Measurements from ENCODE around the gene PRRX2.
"Not testable (repeated sequence)": the region's sequence is repeated elsewhere in the genome, so short reads cannot be mapped to it uniquely, and the experiment has no call there.

Gene PRRX2

GRCh38 chr9:129636343-129636742, 29.1 kb upstream of the PRRX2 start:
- not testable (repeated sequence) for DNase-seq (ENCODE audit: low spot score); FAIRE-seq

GRCh38 chr9:129637102-129637501, 28.3 kb upstream of the PRRX2 start:
- no peak for DNase-seq (ENCODE audit: low spot score)
- FAIRE-seq = no peak

GRCh38 chr9:129637673-129638439, 27.6 kb upstream of the PRRX2 start:
- FAIRE-seq (no peak), DNase-seq (ENCODE audit: low spot score) (no peak)

GRCh38 chr9:129639034-129639630, 26.3 kb upstream of the PRRX2 start:
- FAIRE-seq (no peak), DNase-seq (ENCODE audit: low spot score) (no peak)

- no peak for FAIRE-seq
- DNase-seq (ENCODE audit: low spot score) = no peak
These were observed 25.7 kb upstream of the PRRX2 start for GRCh38 chr9:129639756-129640085.

GRCh38 chr9:129640086-129640870, 25.2 kb upstream of the PRRX2 start:
- FAIRE-seq (no peak), DNase-seq (ENCODE audit: low spot score) (no peak)

GRCh38 chr9:129640871-129641749, 24.3 kb upstream of the PRRX2 start:
- FAIRE-seq = no peak

GRCh38 chr9:129641750-129642585, 23.5 kb upstream of the PRRX2 start, which contains the start of gene ASB6:
TSS of gene ASB6 (minus strand) at chr9:129642151. CDS start at chr9:129641999, 152 bp downstream.
- FAIRE-seq = peak; percentile 71
- DNase-seq (ENCODE audit: low spot score) = peak; percentile 92

More at GRCh38 chr9:129640871-129641749, 24.3 kb upstream of the PRRX2 start:
- DNase-seq (ENCODE audit: low spot score) = no peak

- FAIRE-seq = no peak
- DNase-seq (ENCODE audit: low spot score) = no peak
These were observed 21.7 kb upstream of the PRRX2 start for GRCh38 chr9:129643706-129644105.

GRCh38 chr9:129644365-129644764, 21.1 kb upstream of the PRRX2 start:
- FAIRE-seq (no peak), DNase-seq (ENCODE audit: low spot score) (no peak)

GRCh38 chr9:129644902-129645301, 20.5 kb upstream of the PRRX2 start:
- DNase-seq (ENCODE audit: low spot score) (no peak), FAIRE-seq (no peak)

GRCh38 chr9:129646252-129646651, 19.2 kb upstream of the PRRX2 start:
- no peak for FAIRE-seq

GRCh38 chr9:129646654-129647053, 18.8 kb upstream of the PRRX2 start:
- DNase-seq (ENCODE audit: low spot score) = no peak
- FAIRE-seq = no peak

More at GRCh38 chr9:129646252-129646651, 19.2 kb upstream of the PRRX2 start:
- DNase-seq (ENCODE audit: low spot score) = no peak

GRCh38 chr9:129647635-129648034, 17.8 kb upstream of the PRRX2 start:
- DNase-seq (ENCODE audit: low spot score) = no peak
- no peak for FAIRE-seq

- DNase-seq (ENCODE audit: low spot score) (no peak), FAIRE-seq (no peak)
These were observed 17.2 kb upstream of the PRRX2 start for GRCh38 chr9:129648092-129648763.

GRCh38 chr9:129648764-129649115, 16.7 kb upstream of the PRRX2 start:
- FAIRE-seq (no peak), DNase-seq (ENCODE audit: low spot score) (no peak)

GRCh38 chr9:129649726-129650679, 15.4 kb upstream of the PRRX2 start:
- FAIRE-seq (no peak), DNase-seq (ENCODE audit: low spot score) (no peak)

GRCh38 chr9:129650680-129651235, 14.7 kb upstream of the PRRX2 start:
- DNase-seq (ENCODE audit: low spot score) = no peak
- FAIRE-seq = no peak

Data from RCC 7860 (cell line).